HepG2 (cell line): ENCODE results near the gene SYS1. TPM values are rescaled to one million over a fixed set of nuclear protein-coding genes. Genes with fewer than 3 reads are reported as not detected.

Experiments used
- AHDC1 ChIP-seq: sonication (generic); formaldehyde crosslinking; IDR thresholded peaks from 2 replicates; pipeline ENCODE4 v1.5.1; 2020; ENCODE audit warnings: mild to moderate bottlenecking, missing genetic modification reagents, borderline replicate concordance
- BCL6 ChIP-seq: IDR thresholded peaks from 2 replicates; pipeline ENCODE4 v1.6.1; 2016; ENCODE audit warnings: missing genetic modification reagents, missing compliant biosample characterization
- CERS6 ChIP-seq: sonication (generic); formaldehyde crosslinking; IDR thresholded peaks from 2 replicates; pipeline ENCODE4 v1.5.0; 2020; ENCODE audit warnings: missing genetic modification reagents
- CREM ChIP-seq, 2 experiments: sonication (generic) in 1 of 2; formaldehyde crosslinking in 1 of 2; IDR thresholded peaks; 2 replicates each; pipeline versions ENCODE4 v1.4.0 to v1.6.1; 2016 to 2020; ENCODE audit warnings: antibody characterized with exemption in 1 of 2, mild to moderate bottlenecking in 1 of 2, missing genetic modification reagents in 1 of 2
- FOXA1 ChIP-seq, 2 experiments: fragments of 450-650 bp in 1 of 2; sonication (generic) in 1 of 2; formaldehyde crosslinking in 1 of 2; IDR thresholded peaks; 2 replicates each; pipeline versions ENCODE4 v1.4.0 to v1.6.1; 2016 to 2020; ENCODE audit warnings: missing genetic modification reagents in 1 of 2
- HOMEZ ChIP-seq: IDR thresholded peaks from 2 replicates; pipeline ENCODE4 v1.6.1; 2016; ENCODE audit warnings: low read depth
- IKZF1 ChIP-seq: fragments of 450-650 bp; IDR thresholded peaks from 2 replicates; pipeline ENCODE4 v1.7.1; 2016
- MBD4 ChIP-seq: IDR thresholded peaks from 2 replicates; pipeline ENCODE4 v1.6.1; 2012; ENCODE audit warnings: low read length, inconsistent platforms, borderline replicate concordance
- NFIB ChIP-seq: sonication (generic); formaldehyde crosslinking; IDR thresholded peaks from 2 replicates; pipeline ENCODE4 v1.9.0; 2021; ENCODE audit warnings: missing genetic modification reagents, mild to moderate bottlenecking, borderline replicate concordance
- PAF1 ChIP-seq: IDR thresholded peaks from 2 replicates; pipeline ENCODE4 v1.6.1; 2016; ENCODE audit warnings: missing genetic modification reagents, missing compliant biosample characterization
- RBM22 ChIP-seq: fragments of 200-400 bp; formaldehyde crosslinking; optimal IDR thresholded peaks from 2 replicates; pipeline ENCODE3; 2017; ENCODE audit warnings: mild to moderate bottlenecking, low read length, moderate library complexity
- SAP130 ChIP-seq: IDR thresholded peaks from 2 replicates; pipeline ENCODE4 v1.6.1; 2016; ENCODE audit warnings: low read depth
- SCMH1 ChIP-seq: sonication (generic); formaldehyde crosslinking; IDR thresholded peaks from 2 replicates; pipeline ENCODE4 v1.9.0; 2021; ENCODE audit warnings: missing genetic modification reagents, mild to moderate bottlenecking, borderline replicate concordance
- TBL1XR1 ChIP-seq: fragments of 150-350 bp; IDR thresholded peaks from 2 replicates; pipeline ENCODE4 v1.6.1; 2014; ENCODE audit warnings: borderline replicate concordance, low read length; ENCODE audit not compliant: partially characterized antibody
- TCF7 ChIP-seq: sonication (generic); IDR thresholded peaks from 2 replicates; pipeline ENCODE4 v1.6.1; 2016; ENCODE audit warnings: antibody characterized with exemption, low read depth
- THAP7 ChIP-seq: sonication (generic); formaldehyde crosslinking; IDR thresholded peaks from 2 replicates; pipeline ENCODE4 v1.8.1; 2023; ENCODE audit warnings: mild to moderate bottlenecking, missing genetic modification reagents
- ZNF10 ChIP-seq: sonication (generic); formaldehyde crosslinking; IDR thresholded peaks from 2 replicates; pipeline ENCODE4 v1.4.0; 2020; ENCODE audit warnings: mild to moderate bottlenecking, low read depth, missing genetic modification reagents, borderline replicate concordance
- ZNF3 ChIP-seq: IDR thresholded peaks from 2 replicates; pipeline ENCODE4 v1.7.0; 2017; ENCODE audit warnings: inconsistent platforms
- ZNF740 ChIP-seq: sonication (generic); formaldehyde crosslinking; IDR thresholded peaks from 2 replicates; pipeline ENCODE4 v1.4.0; 2020; ENCODE audit warnings: missing genetic modification reagents
- ZSCAN31 ChIP-seq: sonication (generic); formaldehyde crosslinking; IDR thresholded peaks from 2 replicates; pipeline ENCODE4 v1.5.0; 2020; ENCODE audit warnings: low read depth, mild to moderate bottlenecking, missing genetic modification reagents
- polyA plus RNA-seq, 8 experiments: library from polyadenylated mRNA; depleted of rRNA in 3 of 8; stranded (reverse) in 7 of 8; unstranded in 1 of 8; fragments of >200 nt; fragmentation: Illumina TruSeq in 4 of 8; extraction: Trizol in 4 of 8; gene quantifications; 2 replicates each; pipeline versions ENCODE4 v1.2.1 to v1.2.3, GENCODE V29; 2011 to 2016; ENCODE audit warnings: low read depth in 4 of 8, missing spikeins in 1 of 8, mixed read lengths in 1 of 8; ENCODE audit not compliant: insufficient read depth in 1 of 8
- total RNA-seq, 5 experiments: library from RNA; depleted of rRNA; stranded (reverse); fragments of >200 nt; fragmentation: Illumina TruSeq; extraction: Trizol; gene quantifications; 2 replicates each; pipeline ENCODE4 v1.2.3, GENCODE V29; 2016; ENCODE audit warnings: low read depth in 1 of 5

The SYS1 gene
- total and polyA plus RNA-seq, 2 of the 13 experiments (the other 11 are each of a cell fraction or from before 2014, with no cell fraction given), result 38.3 to 65.6 TPM

GRCh38 chr20:45415822-45416637 lies 53.1 kb downstream of the SYS1 start, which contains the start of gene PIGT (continued):
- TF ChIP-seq TCF7 (no peak), HOMEZ (CRISPR knock-in tag) (no peak; the same call in 1 of the 2 replicates), NFIB (CRISPR knock-in tag) (no peak), SAP130 (peak; percentile 99), FOXA1 (IDR thresholded peaks at IDR 0.05) (no peak), FOXA1 (CRISPR knock-in tag; IDR thresholded peaks at IDR 0.05) (0 out of 2 replicates have a peak, but pooled peaks have one; percentile 6), ZNF10 (CRISPR knock-in tag) (no peak), BCL6 (CRISPR knock-in tag) (peak; percentile 47), SCMH1 (CRISPR knock-in tag) (no peak), TBL1XR1 (peak; percentile 75), ZNF740 (CRISPR knock-in tag) (peak; percentile 63; the same call in 1 of the 2 replicates), RBM22 (peak; percentile 32), PAF1 (no peak), ZNF3 (CRISPR knock-in tag) (no peak), AHDC1 (peak; percentile 64; the same call in 1 of the 2 replicates), ZSCAN31 (peak; percentile 97; the same call in 1 of the 2 replicates), CREM (IDR thresholded peaks at IDR 0.05) (peak; percentile 95), CREM (CRISPR knock-in tag; IDR thresholded peaks at IDR 0.05) (no peak), CERS6 (CRISPR knock-in tag) (peak; percentile 51; the same call in 1 of the 2 replicates), THAP7 (CRISPR knock-in tag) (peak; percentile 79; the same call in 1 of the 2 replicates), IKZF1 (no peak), MBD4 (no peak)
